HG03159 (cell line): ENCODE measurements around the gene OR52I2.

Experiments used
- ATAC-seq: cut with Tn5 transposase; IDR thresholded peaks from one replicate; pipeline ENCODE4 v1.9.1; 2021; ENCODE audit warnings: mild to moderate bottlenecking, moderate library complexity; ENCODE audit not compliant: unreplicated experiment

Gene OR52I2

DNA sequence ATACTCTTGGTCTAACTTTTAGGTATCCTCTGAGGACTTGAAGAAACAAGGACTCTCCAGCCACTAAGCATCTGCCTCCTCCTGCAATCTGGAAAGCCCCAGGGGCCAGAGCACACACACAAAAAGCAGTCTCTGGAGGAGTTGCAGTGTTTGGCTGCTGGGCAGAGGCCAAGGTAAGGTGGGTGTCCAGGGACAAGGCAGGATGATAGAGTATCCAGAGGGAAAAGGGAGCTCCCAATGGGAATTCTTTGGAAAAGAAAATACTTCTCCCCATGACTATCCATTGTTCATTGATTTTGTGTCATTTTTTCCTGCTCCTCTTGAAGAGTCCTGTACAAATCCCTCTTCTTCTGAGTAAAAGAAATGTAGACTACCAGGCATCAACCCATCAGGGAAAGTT lies at the start of gene OR52I2:
Gene OR52I2, plus strand, starts transcription at position 301 of the 400 bp plus-strand sequence.
- no peak for ATAC-seq

- ATAC-seq = peak; percentile 78
Measured at GRCh38 chr11:4539603-4540219, 41.8 kb upstream of the OR52I2 start.

- ATAC-seq = no peak
Measured at GRCh38 chr11:4541071-4541470, 40.5 kb upstream of the OR52I2 start.

GRCh38 chr11:4543561-4543960 lies 38.0 kb upstream of the OR52I2 start:
- ATAC-seq = no peak

- ATAC-seq = no peak
Measured at GRCh38 chr11:4544891-4545290, 36.7 kb upstream of the OR52I2 start, which contains the start of gene OR52M1. Gene OR52M1, plus strand, starts transcription at chr11:4545191. Its CDS starts 0 bp downstream, at chr11:4545191.

- no peak for ATAC-seq
Measured at GRCh38 chr11:4546878-4547277, 34.7 kb upstream of the OR52I2 start.

GRCh38 chr11:4547416-4547815 lies 34.1 kb upstream of the OR52I2 start:
- ATAC-seq = no peak

DNA sequence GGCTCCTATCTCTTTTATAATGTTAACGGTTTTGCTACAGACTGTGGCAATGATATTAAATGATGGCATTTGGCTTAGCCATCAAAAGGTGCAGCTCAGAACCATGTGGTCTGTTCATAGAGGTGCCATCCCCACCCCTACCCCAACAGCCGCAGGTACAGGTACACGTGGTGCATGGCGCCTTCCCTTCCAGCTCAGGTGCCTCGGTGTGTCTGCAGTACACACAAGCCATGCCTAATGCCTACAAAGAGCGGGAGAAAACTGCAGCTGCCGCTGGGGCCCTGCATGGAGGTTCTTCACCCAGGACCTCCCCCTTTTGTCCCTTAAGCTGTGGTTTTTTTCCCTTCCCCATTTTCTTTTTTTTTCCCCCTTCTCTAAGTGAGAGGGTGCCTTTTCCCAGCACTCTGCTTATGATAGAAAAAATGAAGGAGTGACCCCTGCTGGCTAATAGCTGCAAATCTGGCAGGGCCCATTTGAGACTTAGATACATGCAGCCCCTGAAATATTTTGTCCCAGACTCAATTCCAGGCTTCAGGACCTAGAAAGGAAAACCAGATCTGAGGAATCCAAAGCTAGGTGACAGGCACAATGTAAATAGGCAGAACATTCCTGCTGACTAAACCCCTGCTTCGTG lies 30.1 kb upstream of the OR52I2 start:
- ATAC-seq = no peak

GRCh38 chr11:4559527-4560440 lies 21.8 kb upstream of the OR52I2 start:
- no peak for ATAC-seq

GRCh38 chr11:4560467-4560866 lies 21.1 kb upstream of the OR52I2 start:
- ATAC-seq = no peak

- ATAC-seq = no peak
Measured at GRCh38 chr11:4565371-4565770, 16.2 kb upstream of the OR52I2 start.

GRCh38 chr11:4569075-4569474 lies 12.5 kb upstream of the OR52I2 start:
- no peak for ATAC-seq

- ATAC-seq = no peak
Measured at GRCh38 chr11:4576880-4577279, 4.7 kb upstream of the OR52I2 start.

DNA sequence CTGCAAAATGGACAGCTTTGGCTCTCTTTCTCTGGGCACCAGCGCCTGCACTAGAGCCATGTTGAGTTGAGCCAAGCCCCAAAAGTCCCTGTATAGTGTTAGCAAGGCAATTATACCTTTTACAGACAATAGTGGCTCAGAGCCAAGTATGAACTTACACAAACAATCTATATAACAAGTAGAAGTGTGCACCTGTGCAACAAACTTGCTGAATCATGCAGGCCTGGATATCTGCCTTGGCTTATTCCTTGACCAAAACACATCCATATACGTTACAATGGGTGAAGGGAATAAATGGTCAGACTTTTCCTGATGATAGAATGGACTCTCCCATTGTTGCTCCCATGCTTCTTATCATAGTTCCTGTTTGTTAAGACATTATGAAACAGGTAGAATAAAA lies 3.8 kb upstream of the OR52I2 start:
- ATAC-seq = no peak

DNA sequence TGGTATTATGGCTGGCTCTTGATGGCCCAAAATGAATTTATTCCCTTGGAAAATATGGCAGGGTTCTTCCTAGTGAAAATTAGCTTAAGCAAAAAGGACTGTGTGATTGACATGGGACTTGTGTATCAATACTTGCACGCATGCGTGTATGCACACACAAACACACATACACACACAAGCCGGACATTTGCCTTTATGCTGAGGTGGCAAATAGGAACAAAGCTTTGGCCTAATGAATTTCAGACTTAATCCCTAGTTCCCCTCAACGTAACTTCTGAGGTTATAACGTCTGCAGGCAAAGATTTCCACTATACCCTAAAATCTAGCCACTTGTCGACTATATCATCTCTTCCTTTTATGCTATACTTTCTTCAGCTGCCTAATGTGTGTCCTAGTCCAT lies 2.9 kb upstream of the OR52I2 start:
- no peak for ATAC-seq

DNA sequence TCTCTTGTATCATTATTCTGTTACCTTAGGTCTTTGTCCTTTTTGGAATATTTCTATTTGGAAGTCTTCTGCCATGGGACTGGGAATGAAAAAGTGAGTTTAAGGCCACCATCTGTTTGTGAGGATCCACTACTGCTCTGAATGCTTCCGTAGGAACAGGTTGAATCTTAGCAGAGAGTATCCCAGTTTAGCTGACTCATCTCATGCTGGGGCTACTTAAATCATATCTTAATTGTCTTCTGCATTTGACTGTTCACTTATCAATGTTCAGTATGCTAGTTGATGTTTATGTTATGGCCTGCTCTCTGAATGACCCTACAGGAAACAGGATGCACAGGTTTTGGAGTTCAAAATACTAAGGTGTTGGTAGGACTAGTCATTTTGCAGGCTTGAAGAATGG lies 1.4 kb upstream of the OR52I2 start:
- no peak for ATAC-seq

DNA sequence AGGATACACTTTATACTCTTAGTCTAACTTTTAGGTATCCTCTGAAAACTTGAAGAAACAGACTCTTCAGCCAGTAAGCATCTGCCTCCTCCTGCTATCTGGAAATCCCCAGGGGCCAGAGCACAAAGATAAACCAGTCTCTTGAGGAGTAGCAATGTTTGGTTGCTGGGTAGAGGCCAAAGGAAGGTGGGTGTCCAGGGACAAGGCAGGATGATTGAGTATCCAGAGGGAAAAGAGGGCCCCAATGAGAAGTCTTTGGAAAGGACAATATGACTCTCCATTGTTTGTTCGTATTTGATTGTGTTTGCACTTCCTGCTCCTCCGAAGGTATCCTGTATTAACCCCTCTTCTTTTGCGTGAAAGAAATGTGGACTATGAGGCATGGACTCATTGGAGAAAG lies 7.5 kb downstream of the OR52I2 start:
- ATAC-seq = no peak

DNA sequence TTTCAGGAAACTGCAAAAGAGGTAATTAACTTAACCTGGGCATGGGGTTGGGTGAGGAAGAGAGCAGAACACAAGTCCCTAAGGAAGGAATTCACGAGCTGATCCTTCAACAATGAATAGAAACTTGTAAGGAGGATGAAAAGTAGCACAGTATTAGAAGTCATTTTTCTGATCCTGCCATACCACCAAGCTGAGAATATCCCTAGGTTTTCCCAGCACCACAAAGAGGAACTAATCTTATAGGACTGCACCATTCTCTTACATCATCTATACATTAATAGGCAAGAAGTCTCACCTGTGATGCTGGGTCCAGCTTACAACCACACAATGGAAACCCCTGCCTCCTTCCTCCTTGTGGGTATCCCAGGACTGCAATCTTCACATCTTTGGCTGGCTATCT lies 12.2 kb downstream of the OR52I2 start, which contains the start of gene OR52I1:
Gene OR52I1, plus strand, starts transcription at position 301 of the 400 bp plus-strand sequence. Its CDS starts 0 bp downstream, at position 301.
- ATAC-seq = no peak

- ATAC-seq = no peak
Measured at GRCh38 chr11:4605057-4605456, 23.5 kb downstream of the OR52I2 start.

- ATAC-seq = no peak
Measured at GRCh38 chr11:4606231-4607015, 24.9 kb downstream of the OR52I2 start.

DNA sequence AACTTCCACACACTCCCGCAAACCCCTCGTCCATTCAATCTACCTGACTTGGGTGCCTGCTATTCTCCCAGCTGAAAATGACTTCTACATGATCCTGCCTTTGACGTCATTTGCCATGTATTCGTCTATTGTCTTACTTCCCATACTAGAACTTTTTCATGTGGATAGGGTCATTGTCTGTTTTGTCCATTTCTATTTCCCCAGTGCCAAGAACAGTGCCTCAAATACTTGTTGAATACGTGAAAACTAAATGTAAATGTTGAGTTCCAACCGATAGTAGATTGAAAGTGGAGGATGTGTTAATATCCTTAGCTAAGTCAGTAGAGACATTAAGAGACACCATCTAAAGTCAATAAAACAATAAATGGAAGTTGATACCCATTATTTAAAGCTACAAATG lies 25.6 kb downstream of the OR52I2 start:
- ATAC-seq = no peak
